SU-DHL-6 (cell line): ENCODE data around the gene DVL1.

ENCODE experiments used
- EZH2phosphoT487 ChIP-seq: fragments of 200-600 bp; sonication (generic), shearing (Covaris generic); conservative IDR thresholded peaks from 2 replicates; pipeline ENCODE4 v1.6.1; 2018; ENCODE audit warnings: mild to moderate bottlenecking, antibody characterized with exemption, low read length, moderate library complexity, mixed read lengths
- TF ChIP-seq, protein P1 (sequence below): fragments of 200-600 bp; sonication (generic); IDR thresholded peaks from one replicate; pipeline ENCODE4 v1.5.1; 2017; ENCODE audit warnings: antibody characterized with exemption, mild to moderate bottlenecking, low read length, moderate library complexity; ENCODE audit not compliant: insufficient read depth, poor library complexity, severe bottlenecking

DNA sequence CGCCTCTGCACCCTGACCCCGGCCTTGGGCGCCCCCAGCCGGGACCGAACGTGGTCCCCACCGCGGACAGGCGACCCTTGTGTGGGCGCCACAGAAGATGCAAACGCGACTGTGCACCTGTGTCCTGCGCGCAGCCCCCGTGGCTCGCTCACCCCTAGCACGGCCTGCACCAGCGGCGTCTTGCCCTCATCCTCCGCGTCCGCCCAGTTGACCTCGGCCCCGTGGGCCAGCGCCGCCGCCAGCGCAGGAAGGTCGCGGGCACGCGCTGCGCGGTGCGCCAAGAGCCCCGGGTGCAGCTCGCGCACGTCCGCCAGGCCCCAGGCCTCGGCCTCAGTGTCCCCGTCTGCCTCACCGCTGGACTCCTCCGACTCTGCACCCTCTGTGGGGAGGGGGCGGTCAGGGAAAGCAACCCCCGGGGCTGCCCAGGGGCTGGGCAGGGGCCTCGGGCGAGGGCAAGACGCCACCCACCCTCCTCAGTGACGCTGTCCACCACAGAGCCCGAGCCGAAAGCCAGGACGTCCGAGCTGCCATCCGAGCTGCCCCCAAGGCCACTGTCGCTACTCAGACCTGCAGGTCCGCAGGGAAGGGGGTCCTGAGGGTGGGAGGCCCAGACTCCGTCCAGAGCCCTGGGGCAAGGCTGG is 54.8 kb downstream of the DVL1 start:
- TF ChIP-seq, protein P1, sequence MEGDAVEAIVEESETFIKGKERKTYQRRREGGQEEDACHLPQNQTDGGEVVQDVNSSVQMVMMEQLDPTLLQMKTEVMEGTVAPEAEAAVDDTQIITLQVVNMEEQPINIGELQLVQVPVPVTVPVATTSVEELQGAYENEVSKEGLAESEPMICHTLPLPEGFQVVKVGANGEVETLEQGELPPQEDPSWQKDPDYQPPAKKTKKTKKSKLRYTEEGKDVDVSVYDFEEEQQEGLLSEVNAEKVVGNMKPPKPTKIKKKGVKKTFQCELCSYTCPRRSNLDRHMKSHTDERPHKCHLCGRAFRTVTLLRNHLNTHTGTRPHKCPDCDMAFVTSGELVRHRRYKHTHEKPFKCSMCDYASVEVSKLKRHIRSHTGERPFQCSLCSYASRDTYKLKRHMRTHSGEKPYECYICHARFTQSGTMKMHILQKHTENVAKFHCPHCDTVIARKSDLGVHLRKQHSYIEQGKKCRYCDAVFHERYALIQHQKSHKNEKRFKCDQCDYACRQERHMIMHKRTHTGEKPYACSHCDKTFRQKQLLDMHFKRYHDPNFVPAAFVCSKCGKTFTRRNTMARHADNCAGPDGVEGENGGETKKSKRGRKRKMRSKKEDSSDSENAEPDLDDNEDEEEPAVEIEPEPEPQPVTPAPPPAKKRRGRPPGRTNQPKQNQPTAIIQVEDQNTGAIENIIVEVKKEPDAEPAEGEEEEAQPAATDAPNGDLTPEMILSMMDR = no peak
- TF ChIP-seq EZH2phosphoT487 = no peak
